ENCODE measurements around the gene PPBP. TPM values are rescaled to one million over a fixed set of nuclear protein-coding genes. Genes with fewer than 3 reads are reported as not detected.
"Not testable (repeated sequence)": the region's sequence is repeated elsewhere in the genome, so short reads cannot be mapped to it uniquely, and the experiment has no call there.

The PPBP gene
- total RNA-seq, 1 donor from 2014 or later, result not detected

DNA sequence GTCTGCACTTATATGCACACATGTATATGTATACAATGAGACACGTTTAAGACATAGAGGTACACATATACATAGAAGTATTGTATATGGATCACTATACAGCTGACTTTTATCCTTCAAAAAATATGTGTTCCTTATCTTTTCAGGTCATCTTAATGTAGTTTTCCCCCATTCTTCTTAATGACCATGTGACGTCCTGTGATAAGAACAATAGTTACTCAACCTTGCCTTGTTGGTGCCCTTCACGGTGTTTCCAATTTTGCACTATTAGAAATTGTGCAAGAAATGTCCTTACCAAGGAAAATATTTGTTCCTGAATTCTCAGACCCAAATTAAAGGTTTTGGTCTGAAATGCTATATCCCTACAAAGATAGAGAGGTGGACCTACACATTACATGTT lies 1.0 kb upstream of the PPBP start:
- H3K4me3 ChIP-seq (ENCODE audit: low read depth, low read length), result no peak overlapping the region
- no peak for DNase-seq (ENCODE audit: low read depth)
- TF ChIP-seq, protein P1, sequence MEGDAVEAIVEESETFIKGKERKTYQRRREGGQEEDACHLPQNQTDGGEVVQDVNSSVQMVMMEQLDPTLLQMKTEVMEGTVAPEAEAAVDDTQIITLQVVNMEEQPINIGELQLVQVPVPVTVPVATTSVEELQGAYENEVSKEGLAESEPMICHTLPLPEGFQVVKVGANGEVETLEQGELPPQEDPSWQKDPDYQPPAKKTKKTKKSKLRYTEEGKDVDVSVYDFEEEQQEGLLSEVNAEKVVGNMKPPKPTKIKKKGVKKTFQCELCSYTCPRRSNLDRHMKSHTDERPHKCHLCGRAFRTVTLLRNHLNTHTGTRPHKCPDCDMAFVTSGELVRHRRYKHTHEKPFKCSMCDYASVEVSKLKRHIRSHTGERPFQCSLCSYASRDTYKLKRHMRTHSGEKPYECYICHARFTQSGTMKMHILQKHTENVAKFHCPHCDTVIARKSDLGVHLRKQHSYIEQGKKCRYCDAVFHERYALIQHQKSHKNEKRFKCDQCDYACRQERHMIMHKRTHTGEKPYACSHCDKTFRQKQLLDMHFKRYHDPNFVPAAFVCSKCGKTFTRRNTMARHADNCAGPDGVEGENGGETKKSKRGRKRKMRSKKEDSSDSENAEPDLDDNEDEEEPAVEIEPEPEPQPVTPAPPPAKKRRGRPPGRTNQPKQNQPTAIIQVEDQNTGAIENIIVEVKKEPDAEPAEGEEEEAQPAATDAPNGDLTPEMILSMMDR (conservative IDR thresholded peaks at IDR 0.05; ENCODE audit: low read depth, low read length), result no peak

DNA sequence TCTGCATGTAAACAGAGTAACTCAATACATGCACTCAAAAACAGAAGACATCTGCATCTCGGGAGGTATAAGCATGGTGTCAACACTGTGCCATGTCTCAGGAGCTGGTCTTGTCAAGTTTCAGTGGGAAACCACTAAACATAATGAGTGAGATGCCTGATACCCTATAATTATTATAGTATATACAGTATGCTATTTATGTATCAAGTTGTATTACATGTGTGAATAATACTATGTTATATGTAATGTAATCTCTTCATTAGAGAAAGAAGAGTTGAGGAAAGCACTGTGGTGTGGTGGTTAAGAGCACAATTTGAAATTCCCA lies 2.5 kb downstream of the PPBP start:
- no peak for DNase-seq (ENCODE audit: low read depth)
- no peak overlapping the region for H3K4me3 ChIP-seq (ENCODE audit: low read depth, low read length)
- TF ChIP-seq, protein P1 (conservative IDR thresholded peaks at IDR 0.05; ENCODE audit: low read depth, low read length), result no peak

DNA sequence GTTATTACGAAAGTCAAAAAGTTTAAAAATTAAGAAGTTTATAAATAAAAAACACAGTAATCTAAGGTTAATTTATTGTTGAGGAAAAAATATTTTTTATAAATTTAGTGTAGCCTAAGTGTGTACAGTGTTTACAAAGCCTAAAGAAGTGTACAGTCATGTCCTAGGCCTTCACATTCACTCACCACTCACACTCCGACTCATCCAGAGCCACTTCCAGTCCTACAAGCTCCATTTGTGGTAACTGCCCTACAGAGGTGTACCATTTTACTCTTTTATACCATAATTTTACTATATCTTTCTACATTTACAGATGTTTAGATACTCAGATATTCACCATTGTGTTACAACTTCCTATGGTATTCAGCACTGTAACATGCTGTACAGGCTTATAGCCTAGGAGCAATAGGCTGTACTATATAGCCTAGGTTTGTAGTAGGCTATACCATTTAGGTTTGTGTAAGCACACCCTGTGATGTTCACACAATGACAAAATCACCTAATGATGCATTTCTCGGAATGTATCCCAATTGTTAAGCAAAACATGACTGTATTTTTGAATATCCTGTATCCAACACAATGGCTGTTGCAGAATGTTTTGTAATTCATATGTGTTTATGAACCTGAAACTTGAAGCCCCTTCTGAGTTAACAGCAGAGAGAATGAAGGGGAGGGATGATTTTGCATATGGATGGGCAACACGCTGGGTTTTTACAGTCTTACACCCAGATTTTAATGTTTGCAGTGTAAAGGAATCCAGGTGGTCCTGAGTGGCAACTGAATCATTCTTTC lies 3.1 kb downstream of the PPBP start:
- TF ChIP-seq, protein P1 (conservative IDR thresholded peaks at IDR 0.05; ENCODE audit: low read depth, low read length), result no peak
- no peak for DNase-seq (ENCODE audit: low read depth)
- H3K4me3 ChIP-seq (ENCODE audit: low read depth, low read length), result no peak overlapping the region

DNA sequence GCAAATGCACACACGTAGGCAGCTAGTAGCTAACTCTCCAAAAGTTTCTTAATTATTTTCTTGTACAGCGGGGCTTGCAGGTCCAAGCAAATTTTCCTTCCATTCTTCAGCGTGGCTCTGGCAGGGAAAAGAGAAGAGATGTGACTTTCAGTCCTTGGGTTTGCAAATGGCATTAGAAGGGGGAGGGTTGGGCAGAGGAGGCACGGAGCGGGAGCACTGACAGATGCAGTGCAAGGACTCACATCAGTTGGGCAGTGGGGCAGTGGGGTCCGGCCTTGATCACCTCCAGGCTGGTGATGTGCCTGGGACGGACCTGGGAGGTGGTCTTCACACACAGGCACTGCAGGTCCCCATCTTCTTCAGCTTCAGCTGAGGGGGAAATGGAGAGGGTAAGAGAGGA lies 6.8 kb downstream of the PPBP start:
- not testable (repeated sequence) for H3K4me3 ChIP-seq (ENCODE audit: low read depth, low read length); DNase-seq (ENCODE audit: low read depth)

DNA sequence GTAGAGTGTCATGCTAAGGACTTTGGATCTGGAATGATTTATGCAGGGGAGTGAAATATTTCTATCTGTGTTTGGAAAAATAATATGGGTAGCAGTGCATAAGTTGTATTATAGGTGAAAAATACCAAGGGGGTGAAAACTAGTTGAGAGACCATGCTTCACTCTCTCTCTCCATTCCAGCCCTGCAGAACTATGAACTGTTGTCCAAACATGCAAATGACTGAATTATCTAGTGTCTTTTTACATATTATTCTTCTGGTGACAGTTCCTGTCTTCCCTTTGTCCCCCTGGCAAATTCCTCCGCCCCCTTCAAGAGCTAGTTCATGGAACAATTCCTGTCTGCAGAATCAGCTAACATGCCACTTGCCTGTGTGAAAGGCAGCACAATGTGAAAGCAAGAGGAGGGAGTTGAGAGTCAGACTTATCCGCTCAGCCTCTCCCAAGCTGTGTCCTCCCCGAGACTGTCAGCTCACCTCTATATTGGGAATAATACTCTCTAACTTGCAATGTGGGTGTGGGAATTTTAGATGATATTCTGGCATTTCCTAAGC lies 8.5 kb downstream of the PPBP start:
- TF ChIP-seq, protein P1 (conservative IDR thresholded peaks at IDR 0.05; ENCODE audit: low read depth, low read length), result no peak
- no peak overlapping the region for H3K4me3 ChIP-seq (ENCODE audit: low read depth, low read length)
- DNase-seq (ENCODE audit: low read depth), result no peak

DNA sequence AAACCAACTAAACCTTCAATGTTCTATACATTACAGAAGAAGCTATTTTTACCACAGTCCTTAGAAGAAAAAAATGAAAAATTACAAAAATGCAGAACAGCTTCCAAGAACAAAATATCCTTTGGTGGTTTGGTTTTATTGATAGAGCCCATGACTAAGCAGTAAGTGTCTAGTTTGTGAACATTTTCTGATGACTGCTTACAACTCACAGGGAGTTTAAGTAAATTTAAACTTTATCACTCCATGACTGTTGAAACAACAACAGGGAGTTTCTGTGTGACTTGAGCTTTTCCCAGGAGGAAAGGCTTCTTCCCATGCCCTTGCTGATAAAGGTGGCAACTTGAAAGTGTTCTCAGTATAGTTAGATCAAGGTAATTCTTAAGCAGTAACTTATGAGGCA lies 9.1 kb downstream of the PPBP start:
- DNase-seq (ENCODE audit: low read depth), result no peak
- TF ChIP-seq, protein P1 (conservative IDR thresholded peaks at IDR 0.05; ENCODE audit: low read depth, low read length), result no peak
- H3K4me3 ChIP-seq (ENCODE audit: low read depth, low read length), result no peak overlapping the region

DNA sequence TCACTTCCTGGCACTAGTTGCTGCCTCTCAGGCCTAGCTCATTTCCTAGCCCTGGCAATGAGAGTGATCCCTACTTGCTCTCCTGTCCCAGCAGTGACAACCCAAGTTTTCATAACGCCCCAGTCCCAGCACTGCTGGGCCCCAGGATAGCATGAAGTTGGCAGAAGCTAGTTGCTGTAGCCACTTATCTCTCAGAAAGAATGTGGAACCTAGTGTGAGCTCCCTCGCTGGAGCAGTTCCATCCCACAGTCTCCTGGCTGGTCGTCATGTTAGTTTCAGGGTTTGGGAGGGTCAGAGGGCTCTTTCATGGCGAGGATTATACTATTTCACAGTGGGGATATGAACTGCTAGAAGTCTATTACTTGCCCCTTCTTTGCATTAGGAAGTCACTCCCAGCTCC lies 11.3 kb downstream of the PPBP start:
- no peak for DNase-seq (ENCODE audit: low read depth)
- TF ChIP-seq, protein P1 (conservative IDR thresholded peaks at IDR 0.05; ENCODE audit: low read depth, low read length), result no peak
- H3K4me3 ChIP-seq (ENCODE audit: low read depth, low read length), result no peak overlapping the region
